Measurements from ENCODE around the gene SH3D19.

DNA sequence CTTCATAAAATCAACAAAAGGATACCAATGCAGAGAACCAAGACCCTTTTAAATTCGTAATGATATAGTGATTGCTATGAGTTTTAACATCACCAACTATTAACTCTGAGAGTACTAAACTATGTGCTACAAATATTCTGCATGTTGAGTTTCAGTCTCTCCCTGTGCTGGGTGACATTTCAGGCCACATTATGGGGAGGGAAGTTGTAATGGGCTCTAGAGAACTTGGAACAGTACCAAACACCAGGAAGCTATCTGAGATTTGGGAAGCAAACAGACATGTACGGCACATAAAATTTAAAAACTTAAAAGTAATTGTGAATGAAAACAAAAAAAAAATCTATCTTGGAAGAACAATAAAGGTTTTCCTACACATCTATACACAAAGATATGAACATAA is 108.1 kb downstream of the SH3D19 start:
- TF ChIP-seq POLR2A (IDR thresholded peaks at IDR 0.05; ENCODE audit: low read length): no peak
- no peak for TF ChIP-seq PHF8 (IDR thresholded peaks at IDR 0.05; ENCODE audit: borderline replicate concordance, low read depth)
- TF ChIP-seq RAD21 (conservative IDR thresholded peaks at IDR 0.05 in 1 of 2, IDR thresholded peaks at IDR 0.05 in 1 of 2): no peak
- TF ChIP-seq, protein P1, sequence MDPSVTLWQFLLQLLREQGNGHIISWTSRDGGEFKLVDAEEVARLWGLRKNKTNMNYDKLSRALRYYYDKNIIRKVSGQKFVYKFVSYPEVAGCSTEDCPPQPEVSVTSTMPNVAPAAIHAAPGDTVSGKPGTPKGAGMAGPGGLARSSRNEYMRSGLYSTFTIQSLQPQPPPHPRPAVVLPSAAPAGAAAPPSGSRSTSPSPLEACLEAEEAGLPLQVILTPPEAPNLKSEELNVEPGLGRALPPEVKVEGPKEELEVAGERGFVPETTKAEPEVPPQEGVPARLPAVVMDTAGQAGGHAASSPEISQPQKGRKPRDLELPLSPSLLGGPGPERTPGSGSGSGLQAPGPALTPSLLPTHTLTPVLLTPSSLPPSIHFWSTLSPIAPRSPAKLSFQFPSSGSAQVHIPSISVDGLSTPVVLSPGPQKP (IDR thresholded peaks at IDR 0.05; ENCODE audit: low read depth, low read length): no peak
- TF ChIP-seq, protein P2, sequence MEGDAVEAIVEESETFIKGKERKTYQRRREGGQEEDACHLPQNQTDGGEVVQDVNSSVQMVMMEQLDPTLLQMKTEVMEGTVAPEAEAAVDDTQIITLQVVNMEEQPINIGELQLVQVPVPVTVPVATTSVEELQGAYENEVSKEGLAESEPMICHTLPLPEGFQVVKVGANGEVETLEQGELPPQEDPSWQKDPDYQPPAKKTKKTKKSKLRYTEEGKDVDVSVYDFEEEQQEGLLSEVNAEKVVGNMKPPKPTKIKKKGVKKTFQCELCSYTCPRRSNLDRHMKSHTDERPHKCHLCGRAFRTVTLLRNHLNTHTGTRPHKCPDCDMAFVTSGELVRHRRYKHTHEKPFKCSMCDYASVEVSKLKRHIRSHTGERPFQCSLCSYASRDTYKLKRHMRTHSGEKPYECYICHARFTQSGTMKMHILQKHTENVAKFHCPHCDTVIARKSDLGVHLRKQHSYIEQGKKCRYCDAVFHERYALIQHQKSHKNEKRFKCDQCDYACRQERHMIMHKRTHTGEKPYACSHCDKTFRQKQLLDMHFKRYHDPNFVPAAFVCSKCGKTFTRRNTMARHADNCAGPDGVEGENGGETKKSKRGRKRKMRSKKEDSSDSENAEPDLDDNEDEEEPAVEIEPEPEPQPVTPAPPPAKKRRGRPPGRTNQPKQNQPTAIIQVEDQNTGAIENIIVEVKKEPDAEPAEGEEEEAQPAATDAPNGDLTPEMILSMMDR (IDR thresholded peaks at IDR 0.05): no peak
- no peak for TF ChIP-seq EP300 (IDR thresholded peaks at IDR 0.05)
- TF ChIP-seq SMC3 (IDR thresholded peaks at IDR 0.05): no peak
- TF ChIP-seq, protein P3, sequence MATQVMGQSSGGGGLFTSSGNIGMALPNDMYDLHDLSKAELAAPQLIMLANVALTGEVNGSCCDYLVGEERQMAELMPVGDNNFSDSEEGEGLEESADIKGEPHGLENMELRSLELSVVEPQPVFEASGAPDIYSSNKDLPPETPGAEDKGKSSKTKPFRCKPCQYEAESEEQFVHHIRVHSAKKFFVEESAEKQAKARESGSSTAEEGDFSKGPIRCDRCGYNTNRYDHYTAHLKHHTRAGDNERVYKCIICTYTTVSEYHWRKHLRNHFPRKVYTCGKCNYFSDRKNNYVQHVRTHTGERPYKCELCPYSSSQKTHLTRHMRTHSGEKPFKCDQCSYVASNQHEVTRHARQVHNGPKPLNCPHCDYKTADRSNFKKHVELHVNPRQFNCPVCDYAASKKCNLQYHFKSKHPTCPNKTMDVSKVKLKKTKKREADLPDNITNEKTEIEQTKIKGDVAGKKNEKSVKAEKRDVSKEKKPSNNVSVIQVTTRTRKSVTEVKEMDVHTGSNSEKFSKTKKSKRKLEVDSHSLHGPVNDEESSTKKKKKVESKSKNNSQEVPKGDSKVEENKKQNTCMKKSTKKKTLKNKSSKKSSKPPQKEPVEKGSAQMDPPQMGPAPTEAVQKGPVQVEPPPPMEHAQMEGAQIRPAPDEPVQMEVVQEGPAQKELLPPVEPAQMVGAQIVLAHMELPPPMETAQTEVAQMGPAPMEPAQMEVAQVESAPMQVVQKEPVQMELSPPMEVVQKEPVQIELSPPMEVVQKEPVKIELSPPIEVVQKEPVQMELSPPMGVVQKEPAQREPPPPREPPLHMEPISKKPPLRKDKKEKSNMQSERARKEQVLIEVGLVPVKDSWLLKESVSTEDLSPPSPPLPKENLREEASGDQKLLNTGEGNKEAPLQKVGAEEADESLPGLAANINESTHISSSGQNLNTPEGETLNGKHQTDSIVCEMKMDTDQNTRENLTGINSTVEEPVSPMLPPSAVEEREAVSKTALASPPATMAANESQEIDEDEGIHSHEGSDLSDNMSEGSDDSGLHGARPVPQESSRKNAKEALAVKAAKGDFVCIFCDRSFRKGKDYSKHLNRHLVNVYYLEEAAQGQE (IDR thresholded peaks at IDR 0.05): no peak
- TF ChIP-seq TP53 (CRISPR knock-in tag; IDR thresholded peaks at IDR 0.05): no peak
- TF ChIP-seq SREBF2 (IDR thresholded peaks at IDR 0.05): no peak
- TF ChIP-seq JUN (IDR thresholded peaks at IDR 0.05): no peak
- TF ChIP-seq NPAS2 (CRISPR knock-in tag; IDR thresholded peaks at IDR 0.05; ENCODE audit: borderline replicate concordance): no peak
- TF ChIP-seq CBX2 (IDR thresholded peaks at IDR 0.05; ENCODE audit: borderline replicate concordance, low read depth): no peak

Data from A549 (cell line).